GM03348 (cell line): ENCODE results near the gene FRMD5.

Experiments
- DNase-seq: peaks from one replicate; pipeline ENCODE4 v3.0.0; 2012; ENCODE audit warnings: low spot score

FRMD5 gene

GRCh38 chr15:44160796-44161195, 34.3 kb downstream of the FRMD5 start:
- no peak for DNase-seq

- no peak for DNase-seq
Measured at GRCh38 chr15:44159492-44159891, 35.6 kb downstream of the FRMD5 start.

DNA sequence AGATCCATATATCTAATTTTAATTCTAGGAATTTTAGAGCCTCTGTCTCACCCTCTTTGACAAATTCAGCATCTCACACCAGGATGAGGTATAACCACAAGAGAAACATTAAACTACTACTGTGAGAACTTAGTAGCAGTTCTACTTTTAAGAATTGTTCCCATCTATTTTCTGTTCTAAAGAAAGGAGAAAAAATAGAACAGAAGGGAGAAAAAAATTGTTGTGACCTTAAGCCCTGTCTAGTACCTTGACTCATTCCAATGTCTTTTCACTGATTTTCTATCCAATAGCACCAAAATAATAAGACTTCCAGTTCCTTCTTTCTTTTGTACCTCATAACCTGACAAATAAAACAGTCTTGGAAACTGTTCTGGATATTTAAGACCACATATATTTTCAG, 37.0 kb downstream of the FRMD5 start:
- peak; percentile 10 for DNase-seq

GRCh38 chr15:44157679-44158078, 37.4 kb downstream of the FRMD5 start:
- DNase-seq, result peak; percentile 69

- DNase-seq, result no peak
Measured at GRCh38 chr15:44153352-44153751, 41.7 kb downstream of the FRMD5 start.

GRCh38 chr15:44149224-44149623, 45.8 kb downstream of the FRMD5 start:
- no peak for DNase-seq

DNA sequence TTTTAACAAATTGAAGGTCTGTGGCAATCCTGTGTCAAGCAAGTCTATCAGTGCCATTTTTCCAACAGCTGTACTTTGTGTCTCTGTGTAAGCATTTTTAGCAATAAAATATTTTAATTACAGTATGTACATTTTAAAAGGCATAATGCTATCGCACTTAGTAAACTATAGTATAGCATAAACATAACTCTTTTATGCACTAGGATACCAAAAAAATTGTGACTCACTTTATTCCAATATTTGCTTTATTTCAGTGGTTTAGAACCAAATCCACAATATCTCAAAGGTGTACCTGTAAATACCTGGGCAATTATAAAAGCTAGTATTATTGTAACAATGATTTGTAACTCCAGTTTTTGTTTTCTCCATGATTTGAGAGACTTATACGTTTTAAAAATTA, 46.5 kb downstream of the FRMD5 start:
- no peak for DNase-seq

- no peak for DNase-seq
Measured at GRCh38 chr15:44147636-44148035, 47.4 kb downstream of the FRMD5 start.

GRCh38 chr15:44145495-44145894, 49.6 kb downstream of the FRMD5 start:
- DNase-seq, result no peak

GRCh38 chr15:44144992-44145391, 50.1 kb downstream of the FRMD5 start:
- DNase-seq, result no peak

- DNase-seq, result no peak
Measured at GRCh38 chr15:44144184-44144583, 50.9 kb downstream of the FRMD5 start.

GRCh38 chr15:44137750-44138149, 57.3 kb downstream of the FRMD5 start:
- peak; percentile 14 for DNase-seq

- peak; percentile 7 for DNase-seq
Measured at GRCh38 chr15:44136991-44137477, 58.0 kb downstream of the FRMD5 start.

DNA sequence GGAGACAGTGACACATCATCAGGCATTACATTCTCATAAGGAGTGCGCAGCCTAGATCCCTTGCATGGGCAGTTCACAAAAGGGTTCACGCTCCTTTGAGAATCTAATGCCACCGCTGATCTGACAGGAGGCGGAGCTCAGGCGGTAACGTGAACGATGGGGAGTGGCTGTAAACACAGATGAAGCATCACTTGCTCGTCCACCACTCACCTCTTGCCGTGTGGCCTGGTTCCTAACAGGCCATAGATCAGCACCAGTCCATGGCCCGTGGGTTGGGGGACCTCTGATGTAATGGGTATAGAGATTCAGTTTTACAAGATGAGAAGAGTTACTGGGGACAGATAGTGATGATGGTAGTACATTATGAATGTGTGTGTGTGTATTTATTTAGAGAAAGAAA, 63.0 kb downstream of the FRMD5 start:
- no peak for DNase-seq

DNA sequence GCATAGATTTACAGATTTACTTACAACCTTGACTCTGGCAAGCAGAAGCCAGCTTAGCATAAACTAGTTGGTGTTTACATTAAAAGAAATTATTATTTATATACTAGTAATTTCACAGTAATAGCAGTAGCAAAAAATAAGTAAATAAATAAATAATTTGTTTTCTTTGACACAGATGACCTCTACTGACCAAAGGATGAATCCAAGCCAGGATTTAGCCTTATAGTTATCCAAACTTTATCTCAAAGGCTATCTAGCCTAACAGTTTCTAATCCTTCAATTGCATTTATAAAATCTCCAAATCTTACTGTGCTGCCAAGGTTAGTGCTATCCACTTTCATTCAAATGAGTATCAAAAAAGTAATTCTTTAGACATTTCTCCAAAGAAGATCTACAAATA, 64.3 kb downstream of the FRMD5 start:
- DNase-seq, result no peak

DNA sequence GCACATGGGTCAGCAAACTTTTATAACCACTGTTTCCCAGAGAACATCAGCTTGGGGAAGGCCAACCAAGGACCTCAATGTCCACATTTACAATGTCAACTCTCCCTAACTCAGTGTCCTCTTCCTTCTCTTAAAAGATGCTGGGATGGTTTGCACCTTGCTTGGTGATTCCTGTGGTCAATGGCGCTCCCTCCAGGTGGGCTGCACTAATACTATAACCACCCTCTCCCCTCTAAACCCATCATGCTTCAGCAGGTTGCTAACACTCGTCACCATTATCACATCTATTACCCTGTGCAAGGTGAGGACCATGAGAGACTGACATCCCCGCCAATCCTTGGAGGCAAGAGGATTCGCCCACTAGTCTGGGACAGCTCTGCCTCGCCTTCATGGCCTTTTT, 65.2 kb downstream of the FRMD5 start:
- DNase-seq, result no peak

GRCh38 chr15:44128443-44128842, 66.6 kb downstream of the FRMD5 start:
- DNase-seq, result no peak

DNA sequence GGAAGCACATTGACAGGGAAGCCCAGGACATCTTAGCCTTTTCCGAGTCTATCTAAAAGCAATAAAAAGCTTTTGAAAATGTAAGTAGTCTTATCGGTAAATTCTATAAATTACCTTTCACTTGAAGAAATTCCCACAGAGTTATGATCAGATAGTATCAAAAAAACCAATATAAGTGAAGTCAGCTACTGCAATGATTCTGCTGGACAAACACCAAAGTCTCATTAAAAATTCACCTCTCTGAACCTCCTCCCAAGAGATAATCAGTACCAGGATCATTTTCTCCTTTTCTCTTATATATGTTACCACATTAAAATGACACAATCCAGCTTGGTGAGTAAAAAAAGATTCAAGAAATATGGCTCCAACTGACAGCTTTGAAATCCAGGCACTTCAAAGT, 69.2 kb downstream of the FRMD5 start:
- no peak for DNase-seq

DNA sequence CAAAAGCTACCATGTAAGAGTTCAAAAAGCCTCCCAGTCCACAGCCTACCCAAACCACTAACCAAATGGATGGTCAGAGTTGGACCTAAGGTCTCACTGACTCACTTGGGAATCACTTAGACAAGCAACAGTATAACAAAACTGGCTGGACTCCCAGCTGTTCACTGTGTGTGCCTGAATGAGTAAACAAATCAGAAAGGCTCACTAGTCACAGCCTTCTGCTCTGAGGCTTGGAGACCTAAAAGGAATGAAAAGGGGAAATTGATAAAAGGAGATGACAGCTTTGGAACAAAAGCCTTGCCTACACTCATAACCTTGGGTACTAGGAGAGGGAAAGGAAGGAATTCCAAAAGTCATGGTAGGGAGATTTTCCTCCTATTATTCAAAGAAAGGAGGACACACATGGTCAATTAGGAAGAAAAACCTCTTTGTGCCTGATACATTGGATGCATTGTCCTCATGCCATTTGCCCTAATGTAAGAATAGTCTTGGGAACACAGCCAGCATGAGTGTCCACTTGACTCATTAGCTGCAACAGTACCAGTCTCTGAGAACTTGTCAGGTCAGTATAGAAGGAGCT, 92.3 kb downstream of the FRMD5 start:
- DNase-seq, result peak; percentile 76

DNA sequence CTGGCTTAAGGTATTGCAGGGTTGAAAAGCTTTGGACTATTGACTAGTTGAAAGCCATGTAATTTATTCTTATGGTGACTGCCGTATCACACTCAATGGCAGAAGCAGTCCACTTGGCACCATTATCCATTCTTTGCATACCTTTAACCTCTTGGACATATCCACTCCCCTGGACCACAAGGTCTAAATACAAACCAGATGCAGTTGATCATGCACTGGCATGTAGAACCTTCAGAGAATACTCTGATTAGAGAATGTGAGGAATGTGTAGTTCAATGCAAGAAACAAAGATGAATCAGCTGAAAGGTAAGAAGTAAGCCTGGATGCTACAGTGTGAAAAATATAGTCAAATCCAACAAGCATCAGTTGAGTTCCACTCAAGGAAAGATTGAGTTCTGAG, 93.1 kb downstream of the FRMD5 start:
- peak; percentile 67 for DNase-seq

DNA sequence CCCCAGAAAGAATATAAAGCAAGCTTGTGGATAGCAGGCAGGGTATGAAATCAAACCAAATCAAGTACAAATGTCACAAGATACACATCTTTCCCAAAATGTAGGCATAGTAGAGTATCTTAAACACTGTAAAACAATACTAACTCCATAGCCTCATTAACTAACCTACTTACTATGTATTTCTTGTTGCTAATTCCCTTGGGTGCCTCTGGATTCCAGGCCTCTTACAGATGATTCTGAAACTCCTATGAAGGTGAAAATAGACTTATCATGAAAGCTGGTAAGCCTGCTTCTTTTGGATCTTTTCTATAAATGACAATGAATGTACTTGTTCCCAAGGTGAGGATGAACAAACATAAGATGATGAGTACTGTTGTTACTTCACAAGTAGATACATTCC, 93.8 kb downstream of the FRMD5 start:
- no peak for DNase-seq

GRCh38 chr15:44099671-44100070, 95.4 kb downstream of the FRMD5 start:
- DNase-seq, result peak; percentile 39

DNA sequence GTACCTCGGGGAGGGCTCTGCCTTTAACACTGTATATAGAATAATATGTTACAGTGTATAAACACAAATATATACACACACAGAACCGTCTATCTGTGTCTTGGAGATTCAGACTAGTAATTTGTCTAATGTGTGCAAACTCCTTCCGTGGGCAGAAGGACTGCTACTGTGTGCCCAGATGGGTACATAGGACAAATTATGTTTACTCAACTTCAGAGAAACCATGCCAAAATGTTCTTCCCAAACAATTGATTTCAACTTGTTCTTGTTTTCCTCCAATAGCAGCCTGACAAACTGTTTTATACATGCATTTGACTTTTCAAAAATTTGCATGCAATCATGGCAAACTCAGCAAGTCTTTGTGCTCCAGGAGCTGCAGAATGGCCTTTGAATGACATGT, 97.5 kb downstream of the FRMD5 start:
- no peak for DNase-seq

DNA sequence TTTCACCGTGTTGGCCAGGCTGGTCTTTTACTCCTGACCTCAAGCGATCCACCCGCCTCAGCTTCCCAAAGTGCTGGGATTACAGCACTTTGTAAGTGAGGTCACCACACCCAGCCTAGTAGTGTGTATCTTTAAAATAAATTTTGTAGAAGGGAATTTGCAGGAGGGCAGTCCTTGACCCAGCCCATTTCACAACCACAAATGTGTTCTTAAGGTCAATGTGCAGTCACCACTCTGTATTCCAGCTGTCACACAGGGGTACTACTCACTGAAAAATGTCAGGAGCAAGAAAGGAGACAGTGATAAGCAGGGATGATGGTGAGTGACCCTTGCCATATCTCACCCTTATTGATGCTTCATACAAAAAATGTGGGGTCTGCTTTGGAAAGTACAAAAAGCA, 98.5 kb downstream of the FRMD5 start:
- DNase-seq, result no peak

- no peak for DNase-seq
Measured at GRCh38 chr15:44094781-44095180, 100.3 kb downstream of the FRMD5 start.
